NCI-H1092 treated with DMSO at 0.1 percent for 48 hours (cell line): ENCODE measurements around the gene SELENOF.
"Not testable (repeated sequence)": the region's sequence is repeated elsewhere in the genome, so short reads cannot be mapped to it uniquely, and the experiment has no call there.

Source experiments
- DNase-seq: peaks from one replicate; lab custom pipeline; 2025; lab: John Stamatoyannopoulos, UW

Gene SELENOF

GRCh38 chr1:86858524-86859261, 55.2 kb downstream of the SELENOF start:
- no peak for DNase-seq

GRCh38 chr1:86856196-86856595, 57.7 kb downstream of the SELENOF start:
- DNase-seq = no peak

- no peak for DNase-seq
Observed at GRCh38 chr1:86854352-86854751, 59.6 kb downstream of the SELENOF start.

- no peak for DNase-seq
Observed at GRCh38 chr1:86852782-86853408, 61.0 kb downstream of the SELENOF start.

GRCh38 chr1:86852289-86852688, 61.6 kb downstream of the SELENOF start:
- DNase-seq = no peak

- DNase-seq = no peak
Observed at GRCh38 chr1:86849756-86850155, 64.2 kb downstream of the SELENOF start.

GRCh38 chr1:86848654-86849053, 65.3 kb downstream of the SELENOF start:
- no peak for DNase-seq

- no peak for DNase-seq
Observed at GRCh38 chr1:86846164-86846647, 67.7 kb downstream of the SELENOF start.

GRCh38 chr1:86845514-86845913, 68.4 kb downstream of the SELENOF start:
- DNase-seq = no peak

- DNase-seq = no peak
Observed at GRCh38 chr1:86841116-86841515, 72.8 kb downstream of the SELENOF start.

GRCh38 chr1:86833461-86834215, 80.3 kb downstream of the SELENOF start:
- DNase-seq = peak; percentile 87

- no peak for DNase-seq
Observed at GRCh38 chr1:86832433-86832832, 81.5 kb downstream of the SELENOF start.

- DNase-seq = no peak
Observed at GRCh38 chr1:86829321-86829720, 84.6 kb downstream of the SELENOF start.

- no peak for DNase-seq
Observed at GRCh38 chr1:86828024-86828423, 85.9 kb downstream of the SELENOF start.

GRCh38 chr1:86826856-86827255, 87.1 kb downstream of the SELENOF start:
- no peak for DNase-seq

GRCh38 chr1:86825319-86825718, 88.6 kb downstream of the SELENOF start:
- DNase-seq = no peak

- peak; percentile 74 for DNase-seq
Observed at GRCh38 chr1:86823821-86824500, 90.0 kb downstream of the SELENOF start.

- peak; percentile 47 for DNase-seq
Observed at GRCh38 chr1:86823386-86823785, 90.5 kb downstream of the SELENOF start.

GRCh38 chr1:86822459-86822858, 91.5 kb downstream of the SELENOF start:
- peak; percentile 25 for DNase-seq

GRCh38 chr1:86821956-86822355, 92.0 kb downstream of the SELENOF start:
- DNase-seq = no peak

- not testable (repeated sequence) for DNase-seq
Observed at GRCh38 chr1:86819970-86820369, 94.0 kb downstream of the SELENOF start.

GRCh38 chr1:86817246-86817826, 96.6 kb downstream of the SELENOF start:
- not testable (repeated sequence) for DNase-seq
